ENCODE data around the gene PMPCA. TPM values are rescaled to one million over a fixed set of nuclear protein-coding genes. Genes with fewer than 3 reads are reported as not detected.

PMPCA gene
- total and polyA plus RNA-seq, 2 donors (not counting 3 experiments of a cell fraction or from before 2014, with no cell fraction given), result 69.0 to 75.3 TPM

- FAIRE-seq, result no peak
- dilution Hi-C loops (cut with MboI; ENCODE audit: extremely low pct_ligation_motif_present, low sequenced_read_pairs) (no loop called here), intact Hi-C loops (cut with micrococcal nuclease) (no loop called here)
- no peaks in the 10 kb centered on the region for H4K20me1 ChIP-seq (replicated peaks; ENCODE audit: control insufficient read depth, extremely low read depth, insufficient read depth, low read length)
- no peaks in the 10 kb centered on the region for H3K9me3 ChIP-seq (replicated peaks; ENCODE audit: control insufficient read depth, insufficient read depth, low read length)
- no peak overlapping the region for H3K27ac ChIP-seq (ENCODE audit: insufficient read depth, low read depth, low read length)
- BruUV-seq (replicated peaks), result no TSS peak
- POLR2A ChIA-PET, result no interaction called here
- H3K9ac ChIP-seq (replicated peaks; ENCODE audit: extremely low read depth, insufficient read depth, low read length), result no peak overlapping the region
- CTCF ChIA-PET, result no interaction called here
- TF ChIP-seq, protein P1, sequence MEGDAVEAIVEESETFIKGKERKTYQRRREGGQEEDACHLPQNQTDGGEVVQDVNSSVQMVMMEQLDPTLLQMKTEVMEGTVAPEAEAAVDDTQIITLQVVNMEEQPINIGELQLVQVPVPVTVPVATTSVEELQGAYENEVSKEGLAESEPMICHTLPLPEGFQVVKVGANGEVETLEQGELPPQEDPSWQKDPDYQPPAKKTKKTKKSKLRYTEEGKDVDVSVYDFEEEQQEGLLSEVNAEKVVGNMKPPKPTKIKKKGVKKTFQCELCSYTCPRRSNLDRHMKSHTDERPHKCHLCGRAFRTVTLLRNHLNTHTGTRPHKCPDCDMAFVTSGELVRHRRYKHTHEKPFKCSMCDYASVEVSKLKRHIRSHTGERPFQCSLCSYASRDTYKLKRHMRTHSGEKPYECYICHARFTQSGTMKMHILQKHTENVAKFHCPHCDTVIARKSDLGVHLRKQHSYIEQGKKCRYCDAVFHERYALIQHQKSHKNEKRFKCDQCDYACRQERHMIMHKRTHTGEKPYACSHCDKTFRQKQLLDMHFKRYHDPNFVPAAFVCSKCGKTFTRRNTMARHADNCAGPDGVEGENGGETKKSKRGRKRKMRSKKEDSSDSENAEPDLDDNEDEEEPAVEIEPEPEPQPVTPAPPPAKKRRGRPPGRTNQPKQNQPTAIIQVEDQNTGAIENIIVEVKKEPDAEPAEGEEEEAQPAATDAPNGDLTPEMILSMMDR (IDR thresholded peaks at IDR 0.05; ENCODE audit: extremely low read depth in 1 of 2, insufficient read depth in 1 of 2, low read depth in 1 of 2, low read length in 2 of 2), result no peak
- no peak for TF ChIP-seq EZH2 (IDR thresholded peaks at IDR 0.05; ENCODE audit: borderline replicate concordance, low read depth, low read length, severe bottlenecking)
- no peak for TF ChIP-seq MAX (IDR thresholded peaks at IDR 0.05; ENCODE audit: insufficient read depth, insufficient read length)
- TF ChIP-seq JUN (IDR thresholded peaks at IDR 0.05; ENCODE audit: borderline replicate concordance, insufficient read depth, insufficient read length, low read depth), result no peak
- no peak for TF ChIP-seq MYC (IDR thresholded peaks at IDR 0.05; ENCODE audit: low read depth, low read length)
- no peak for TF ChIP-seq FOS (IDR thresholded peaks at IDR 0.05; ENCODE audit: borderline replicate concordance, insufficient read depth, low read length)
- no peak for TF ChIP-seq POLR2AphosphoS5 (IDR thresholded peaks at IDR 0.05; ENCODE audit: insufficient read depth, low read depth, low read length)
- no peak for TF ChIP-seq POLR2A (IDR thresholded peaks at IDR 0.05; ENCODE audit: low read depth, low read length)
- no peak for TF ChIP-seq GATA2 (IDR thresholded peaks at IDR 0.05; ENCODE audit: insufficient read depth, insufficient read length, low read depth, low read length)
- H3K36me3 ChIP-seq (ENCODE audit: control insufficient read depth in 2 of 2, extremely low read depth in 1 of 2, insufficient read depth in 2 of 2, low read length in 2 of 2), result peaks cover 34 to 62% of the 10 kb centered on the region in 2 experiments
- H2AFZ ChIP-seq (ENCODE audit: low read depth, low read length), result no peak overlapping the region
- peaks cover 4% of the 10 kb centered on the region for H3K79me2 ChIP-seq (ENCODE audit: control insufficient read depth, insufficient read depth, low read length)
- H3K27me3 ChIP-seq (ENCODE audit: control insufficient read depth in 2 of 2, insufficient read depth in 2 of 2, low read length in 2 of 2), result no peaks in the 10 kb centered on the region
- DNase-seq (ENCODE audit: low read depth, low spot score), result no peak
- H3K4me2 ChIP-seq (ENCODE audit: insufficient read depth, low read length), result no peak overlapping the region
- no peaks in the 10 kb centered on the region for H3K9me1 ChIP-seq (replicated peaks; ENCODE audit: control insufficient read depth, extremely low read depth, insufficient read depth, low read length)
- no peaks in the 10 kb centered on the region for H3K4me1 ChIP-seq (ENCODE audit: control insufficient read depth, extremely low read depth, insufficient read depth, low read length)
- no peak overlapping the region for H3K4me3 ChIP-seq (replicated peaks in 1 of 3; ENCODE audit: insufficient read depth in 1 of 3, low read depth in 1 of 3, low read length in 3 of 3)
Observed at GRCh38 chr9:136460772-136461325, 50.4 kb downstream of the PMPCA start.

Data from endothelial cell of umbilical vein (primary cell).